Measurements from ENCODE around the gene HSP90AB1. TPM values are rescaled to one million over a fixed set of nuclear protein-coding genes. Genes with fewer than 3 reads are reported as not detected.

The HSP90AB1 gene
- polyA plus RNA-seq, 3 donors: 119 to 242 (median 145) TPM

- H3K27me3 ChIP-seq (ENCODE audit: control insufficient read depth in 2 of 2, insufficient read depth in 2 of 2, low read length in 2 of 2): peaks cover 9 to 64% of the 10 kb centered on the region in 2 donors
- no peak overlapping the region for H3K4me3 ChIP-seq (replicated peaks in 1 of 3; ENCODE audit: low read depth in 2 of 3, low read length in 3 of 3)
- Mint-ChIP-seq H3K36me3 (peaks cover 0 to 4% of the 10 kb centered on the region in 2 donors), H3K27me3 (ENCODE audit: low read depth in 3 of 3) (peaks cover 41 to 78% (median 60%) of the 10 kb centered on the region in 3 donors), H3K9me3 (peaks cover 0 to 8% (median 0%) of the 10 kb centered on the region in 7 donors), H3K4me3 (peak overlapping the region in 1 of 2 donors; percentile 32), H3K4me1 (peaks cover 13% of the 10 kb centered on the region), H3K27ac (peak overlapping the region in 1 of 7 donors; percentile 80)
- H3K79me2 ChIP-seq (ENCODE audit: insufficient read depth, low read length): no peaks in the 10 kb centered on the region
- H3K4me1 ChIP-seq (ENCODE audit: control insufficient read depth in 1 of 2, insufficient read depth in 2 of 2, low read length in 2 of 2): peaks cover 3 to 10% of the 10 kb centered on the region in 2 donors
- TF ChIP-seq, protein P1, sequence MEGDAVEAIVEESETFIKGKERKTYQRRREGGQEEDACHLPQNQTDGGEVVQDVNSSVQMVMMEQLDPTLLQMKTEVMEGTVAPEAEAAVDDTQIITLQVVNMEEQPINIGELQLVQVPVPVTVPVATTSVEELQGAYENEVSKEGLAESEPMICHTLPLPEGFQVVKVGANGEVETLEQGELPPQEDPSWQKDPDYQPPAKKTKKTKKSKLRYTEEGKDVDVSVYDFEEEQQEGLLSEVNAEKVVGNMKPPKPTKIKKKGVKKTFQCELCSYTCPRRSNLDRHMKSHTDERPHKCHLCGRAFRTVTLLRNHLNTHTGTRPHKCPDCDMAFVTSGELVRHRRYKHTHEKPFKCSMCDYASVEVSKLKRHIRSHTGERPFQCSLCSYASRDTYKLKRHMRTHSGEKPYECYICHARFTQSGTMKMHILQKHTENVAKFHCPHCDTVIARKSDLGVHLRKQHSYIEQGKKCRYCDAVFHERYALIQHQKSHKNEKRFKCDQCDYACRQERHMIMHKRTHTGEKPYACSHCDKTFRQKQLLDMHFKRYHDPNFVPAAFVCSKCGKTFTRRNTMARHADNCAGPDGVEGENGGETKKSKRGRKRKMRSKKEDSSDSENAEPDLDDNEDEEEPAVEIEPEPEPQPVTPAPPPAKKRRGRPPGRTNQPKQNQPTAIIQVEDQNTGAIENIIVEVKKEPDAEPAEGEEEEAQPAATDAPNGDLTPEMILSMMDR (IDR thresholded peaks at IDR 0.05): no peak
- H2AFZ ChIP-seq (ENCODE audit: insufficient read depth, low read depth, low read length, poor library complexity, severe bottlenecking): no peak overlapping the region
- H3K9me3 ChIP-seq (replicated peaks in 1 of 2; ENCODE audit: control insufficient read depth in 1 of 2, insufficient read depth in 1 of 2, low read length in 2 of 2): no peaks in the 10 kb centered on the region
- H3K27ac ChIP-seq (ENCODE audit: low read depth in 1 of 2, low read length in 2 of 2): no peak overlapping the region
- H3K4me2 ChIP-seq (replicated peaks; ENCODE audit: extremely low read depth, low read length, poor library complexity, severe bottlenecking): no peak overlapping the region
- H3K36me3 ChIP-seq (replicated peaks in 1 of 2; ENCODE audit: control insufficient read depth in 1 of 2, insufficient read depth in 2 of 2, low read length in 2 of 2): no peaks in the 10 kb centered on the region
- H3K9ac ChIP-seq (ENCODE audit: insufficient read depth, low read length, poor library complexity, severe bottlenecking): no peak overlapping the region
- WGBS (ENCODE audit: insufficient coverage): 63% methylated on average over 9 of the region's 9 CpGs
- no peaks in the 10 kb centered on the region for H4K20me1 ChIP-seq (ENCODE audit: insufficient read depth, low read length)
- intact Hi-C loops (cut with micrococcal nuclease): no loop called here
- peak in 2 of 3 donors; percentile 37 to 56 for DNase-seq
Measured at GRCh38 chr6:44278774-44279697, 32.1 kb downstream of the HSP90AB1 start.

GRCh38 chr6:44284121-44284520 lies 37.2 kb downstream of the HSP90AB1 start:
- H3K9me3 Mint-ChIP-seq: peaks cover 0 to 2% (median 0%) of the 10 kb centered on the region in 7 donors
- intact Hi-C loops (cut with micrococcal nuclease): no loop called here
- peak in 2 of 3 donors; percentile 28 to 38 for DNase-seq
- H3K27me3 Mint-ChIP-seq (ENCODE audit: low read depth in 3 of 3): peaks cover 13 to 48% (median 35%) of the 10 kb centered on the region in 3 donors
- Histone ChIP-seq H3K4me2 (replicated peaks; ENCODE audit: extremely low read depth, low read length, poor library complexity, severe bottlenecking) (no peak overlapping the region), H3K9me3 (replicated peaks in 1 of 2; ENCODE audit: control insufficient read depth in 1 of 2, insufficient read depth in 1 of 2, low read length in 2 of 2) (no peaks in the 10 kb centered on the region), H3K36me3 (replicated peaks in 1 of 2; ENCODE audit: control insufficient read depth in 1 of 2, insufficient read depth in 2 of 2, low read length in 2 of 2) (no peaks in the 10 kb centered on the region), H3K27me3 (ENCODE audit: control insufficient read depth in 2 of 2, insufficient read depth in 2 of 2, low read length in 2 of 2) (peaks cover 0 to 18% of the 10 kb centered on the region in 2 donors), H3K9ac (ENCODE audit: insufficient read depth, low read length, poor library complexity, severe bottlenecking) (no peak overlapping the region), H2AFZ (ENCODE audit: insufficient read depth, low read depth, low read length, poor library complexity, severe bottlenecking) (no peak overlapping the region), H4K20me1 (ENCODE audit: insufficient read depth, low read length) (no peaks in the 10 kb centered on the region), H3K79me2 (ENCODE audit: insufficient read depth, low read length) (no peaks in the 10 kb centered on the region), H3K27ac (ENCODE audit: low read depth in 1 of 2, low read length in 2 of 2) (no peak overlapping the region), H3K4me1 (ENCODE audit: control insufficient read depth in 1 of 2, insufficient read depth in 2 of 2, low read length in 2 of 2) (peaks cover 9% of the 10 kb centered on the region in 2 donors), H3K4me3 (replicated peaks in 1 of 3; ENCODE audit: low read depth in 2 of 3, low read length in 3 of 3) (no peak overlapping the region)
- WGBS (ENCODE audit: insufficient coverage): 45% methylated on average over 2 of the region's 2 CpGs
- peak overlapping the region in 2 of 7 donors; percentile 5 to 47 for H3K27ac Mint-ChIP-seq
- H3K4me3 Mint-ChIP-seq: peak overlapping the region in 1 of 2 donors; percentile 12
- peaks cover 18% of the 10 kb centered on the region for H3K4me1 Mint-ChIP-seq
- TF ChIP-seq, protein P1 (IDR thresholded peaks at IDR 0.05): no peak
- no peaks in the 10 kb centered on the region for H3K36me3 Mint-ChIP-seq

All from CD14-positive monocyte (primary cell).